Measurements from ENCODE around the gene KLF17.

The KLF17 gene

GRCh38 chr1:44154049-44154448, 35.4 kb downstream of the KLF17 start:
- ATAC-seq, result no peak

- no peak for ATAC-seq
These were observed 39.3 kb downstream of the KLF17 start for GRCh38 chr1:44157903-44158302.

- no peak for ATAC-seq
These were observed 40.2 kb downstream of the KLF17 start for GRCh38 chr1:44158871-44159270.

- ATAC-seq, result no peak
These were observed 42.9 kb downstream of the KLF17 start for GRCh38 chr1:44161546-44161945.

DNA sequence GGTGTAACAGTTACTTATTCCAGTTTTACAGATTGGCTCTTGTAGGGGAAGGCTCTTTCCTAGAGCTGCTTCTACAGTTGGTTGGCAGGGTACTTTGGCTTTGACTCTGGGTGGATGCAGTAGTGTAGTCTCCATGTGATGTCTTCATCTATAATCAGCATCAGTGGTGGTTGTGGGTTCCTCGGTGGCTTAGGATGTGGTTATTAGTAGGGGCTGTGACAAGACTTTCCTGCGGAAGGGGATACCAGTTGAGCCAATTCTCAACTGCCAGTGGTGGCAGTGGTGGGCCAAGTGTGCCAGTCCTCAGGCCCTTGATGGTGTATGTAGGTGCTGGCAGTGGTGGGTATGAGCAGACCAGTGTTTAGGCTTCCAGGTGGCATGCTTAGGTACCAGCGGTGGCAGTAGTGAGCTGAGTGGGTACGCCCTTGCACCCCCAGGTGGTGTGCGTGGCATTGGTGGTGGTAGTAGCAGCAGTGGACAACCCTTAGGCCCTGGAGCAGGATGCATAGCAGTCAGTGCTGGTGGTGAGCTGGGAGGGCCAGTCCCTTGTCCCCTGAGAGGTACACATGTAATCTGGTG, 50.0 kb downstream of the KLF17 start:
- no peak for ATAC-seq

DNA sequence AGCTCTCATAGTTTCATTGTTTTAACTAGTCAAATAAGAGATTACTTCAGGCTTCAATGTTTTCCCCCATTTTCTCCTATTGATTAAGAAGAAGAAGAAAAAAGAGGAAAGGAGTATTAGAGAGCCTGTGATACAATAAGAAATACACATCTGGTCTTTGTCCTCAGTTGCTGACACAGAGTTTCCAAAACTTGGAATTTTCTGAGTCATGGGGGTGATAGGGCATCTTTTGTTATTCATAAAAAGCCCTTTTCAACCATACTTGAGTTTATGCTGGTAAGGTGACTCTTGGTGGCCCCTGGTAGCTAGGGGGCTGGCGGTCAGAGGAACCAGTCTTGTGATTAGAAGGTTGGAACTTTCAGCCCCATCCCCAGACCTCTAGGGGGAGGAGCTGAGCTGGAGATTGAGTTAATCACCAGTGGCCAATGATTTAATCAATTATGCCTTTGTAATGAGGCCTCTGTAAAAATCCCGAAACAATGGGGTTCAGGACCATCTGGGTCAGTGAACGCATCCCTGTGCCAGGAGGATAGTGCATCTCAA, 51.7 kb downstream of the KLF17 start:
- ATAC-seq, result no peak

- no peak for ATAC-seq
These were observed 56.0 kb downstream of the KLF17 start for GRCh38 chr1:44174630-44175029.
